Uterus (tissue), 2 donors: ENCODE measurements around the gene CARD16.

Experiments
- CTCF ChIP-seq, 4 experiments: fragments of 200-600 bp in 2 of 4; fragments of 450-650 bp in 2 of 4; sonication (generic) in 2 of 4; IDR thresholded peaks; one replicate each; pipeline ENCODE4 v1.5.1; 2016 to 2019; ENCODE audit warnings: antibody characterized with exemption in 4 of 4, mild to moderate bottlenecking in 2 of 4, moderate library complexity in 1 of 4
- POLR2A ChIP-seq, 2 donors: fragments of 450-650 bp; IDR thresholded peaks; one replicate each; pipeline ENCODE4 v1.6.1; 2016; ENCODE audit warnings: antibody characterized with exemption in 2 of 2, mild to moderate bottlenecking in 1 of 2, moderate library complexity in 1 of 2

- no peak for TF ChIP-seq CTCF (IDR thresholded peaks at IDR 0.05)
- no peak for TF ChIP-seq POLR2A (IDR thresholded peaks at IDR 0.05)
These were observed 9.8 kb upstream of the CARD16 start for GRCh38 chr11:105054723-105055493.
